ENCODE measurements around the gene KCNMB2.

DNA sequence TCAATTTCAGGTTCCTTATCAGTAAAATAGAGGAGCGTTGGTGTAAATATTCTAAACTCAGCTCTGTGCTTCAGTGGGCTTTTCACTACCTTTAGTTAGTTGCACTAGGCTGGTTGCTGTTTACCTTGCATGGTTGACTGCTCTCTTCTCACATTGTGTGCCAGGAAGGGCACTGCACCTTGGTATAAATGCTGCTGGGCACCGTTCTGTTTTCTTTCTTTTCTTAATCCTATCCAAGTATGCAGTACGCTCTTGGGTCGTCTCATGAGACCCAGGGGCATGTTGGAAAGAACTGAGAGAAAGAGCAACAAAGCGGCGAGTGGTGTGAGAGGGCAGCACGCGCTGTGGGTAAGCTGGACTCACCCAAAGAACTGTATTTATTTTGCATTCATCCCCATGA lies 22.4 kb downstream of the KCNMB2 start:
- TF ChIP-seq, protein P1, sequence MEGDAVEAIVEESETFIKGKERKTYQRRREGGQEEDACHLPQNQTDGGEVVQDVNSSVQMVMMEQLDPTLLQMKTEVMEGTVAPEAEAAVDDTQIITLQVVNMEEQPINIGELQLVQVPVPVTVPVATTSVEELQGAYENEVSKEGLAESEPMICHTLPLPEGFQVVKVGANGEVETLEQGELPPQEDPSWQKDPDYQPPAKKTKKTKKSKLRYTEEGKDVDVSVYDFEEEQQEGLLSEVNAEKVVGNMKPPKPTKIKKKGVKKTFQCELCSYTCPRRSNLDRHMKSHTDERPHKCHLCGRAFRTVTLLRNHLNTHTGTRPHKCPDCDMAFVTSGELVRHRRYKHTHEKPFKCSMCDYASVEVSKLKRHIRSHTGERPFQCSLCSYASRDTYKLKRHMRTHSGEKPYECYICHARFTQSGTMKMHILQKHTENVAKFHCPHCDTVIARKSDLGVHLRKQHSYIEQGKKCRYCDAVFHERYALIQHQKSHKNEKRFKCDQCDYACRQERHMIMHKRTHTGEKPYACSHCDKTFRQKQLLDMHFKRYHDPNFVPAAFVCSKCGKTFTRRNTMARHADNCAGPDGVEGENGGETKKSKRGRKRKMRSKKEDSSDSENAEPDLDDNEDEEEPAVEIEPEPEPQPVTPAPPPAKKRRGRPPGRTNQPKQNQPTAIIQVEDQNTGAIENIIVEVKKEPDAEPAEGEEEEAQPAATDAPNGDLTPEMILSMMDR (IDR thresholded peaks at IDR 0.05; ENCODE audit: insufficient read depth, low read length): no peak
- no peak for TF ChIP-seq GABPA (IDR thresholded peaks at IDR 0.05; ENCODE audit: low read depth)
- no peak for TF ChIP-seq POLR2AphosphoS5 (IDR thresholded peaks at IDR 0.05; ENCODE audit: low read depth)

All from HL-60 (cell line).